ENCODE results near the gene CFAP46.
"Not testable (repeated sequence)": the region's sequence is repeated elsewhere in the genome, so short reads cannot be mapped to it uniquely, and the experiment has no call there.

The CFAP46 gene

DNA sequence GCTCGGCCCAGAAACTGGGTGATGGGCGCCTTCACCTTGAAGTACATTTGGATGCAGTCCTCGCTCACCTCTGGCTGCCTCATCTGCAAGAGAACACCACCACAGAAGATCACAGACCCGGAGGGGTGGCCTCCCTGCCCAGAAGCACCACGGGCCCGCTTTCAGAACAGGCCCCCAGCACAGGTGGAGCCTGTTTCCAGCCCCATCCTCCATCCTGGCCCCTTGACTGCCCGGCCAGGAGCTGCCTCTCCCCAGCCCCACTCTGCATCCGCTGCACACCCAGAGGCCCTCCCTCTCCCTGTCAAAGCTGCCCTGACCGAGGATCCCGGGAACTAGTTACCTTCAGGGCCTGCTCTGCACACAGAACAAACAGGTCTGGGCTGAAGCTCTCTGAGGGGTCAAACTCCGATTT is 724 bp downstream of the CFAP46 start:
- TF ChIP-seq JUND (IDR thresholded peaks at IDR 0.05; ENCODE audit: low read depth) = no peak
- in situ Hi-C loops (cut with HindIII; ENCODE audit: low pct_unique_long_range_greater_than_20kb, low sequenced_read_pairs) = no loop called here
- no peak for DNase-seq (ENCODE audit: low read depth in 1 of 2, low spot score in 1 of 2)

GRCh38 chr10:132940791-132941465 is 1.4 kb downstream of the CFAP46 start:
- DNase-seq (ENCODE audit: low read depth in 1 of 2, low spot score in 1 of 2) = no peak
- TF ChIP-seq JUND (IDR thresholded peaks at IDR 0.05; ENCODE audit: low read depth) = no peak
- in situ Hi-C loops (cut with HindIII; ENCODE audit: low pct_unique_long_range_greater_than_20kb, low sequenced_read_pairs) = no loop called here

DNA sequence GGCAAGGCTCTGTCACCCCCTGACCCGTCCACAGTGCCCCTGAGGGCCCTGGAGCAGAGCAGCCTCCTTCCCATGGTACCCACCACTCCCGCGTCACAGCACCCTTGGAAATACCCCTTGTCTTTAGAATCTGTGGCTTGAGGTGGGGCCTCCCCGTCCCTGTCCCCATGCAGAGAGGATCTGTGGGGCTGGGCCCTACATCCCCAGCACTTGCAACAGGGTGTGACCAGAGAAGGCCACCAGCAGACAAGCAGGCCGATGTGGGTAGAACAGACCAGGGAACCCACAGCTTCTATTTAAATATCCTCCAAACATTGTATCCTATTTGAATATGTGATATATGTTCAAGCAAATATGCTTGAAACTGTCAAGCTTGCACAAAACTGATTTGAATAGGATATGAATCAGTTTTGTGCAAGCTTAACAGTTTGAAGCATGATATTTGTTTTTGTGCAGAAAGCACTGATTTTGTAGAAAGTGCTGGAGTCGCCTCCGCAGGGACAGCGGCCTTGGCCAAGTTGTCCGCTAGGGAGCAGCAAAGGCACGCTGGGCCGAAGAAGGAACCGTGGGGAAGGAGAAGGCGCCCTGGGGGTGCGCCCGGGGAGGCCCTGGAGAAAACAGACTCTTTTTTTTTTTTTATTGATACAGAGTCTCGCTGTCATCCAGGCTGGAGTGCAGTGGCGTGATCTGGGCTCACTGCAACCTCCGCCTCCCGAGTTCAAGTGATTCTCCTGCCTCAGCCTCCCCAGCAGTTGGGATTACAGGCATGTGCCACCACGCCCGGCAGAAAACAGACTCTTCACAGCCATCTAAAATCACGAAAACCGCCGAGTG is 2.2 kb downstream of the CFAP46 start:
- no peak for TF ChIP-seq JUND (IDR thresholded peaks at IDR 0.05; ENCODE audit: low read depth)
- DNase-seq (ENCODE audit: low read depth in 1 of 2, low spot score in 1 of 2) = peak; percentile 42 to 47
- in situ Hi-C loops (cut with HindIII; ENCODE audit: low pct_unique_long_range_greater_than_20kb, low sequenced_read_pairs) = no loop called here

DNA sequence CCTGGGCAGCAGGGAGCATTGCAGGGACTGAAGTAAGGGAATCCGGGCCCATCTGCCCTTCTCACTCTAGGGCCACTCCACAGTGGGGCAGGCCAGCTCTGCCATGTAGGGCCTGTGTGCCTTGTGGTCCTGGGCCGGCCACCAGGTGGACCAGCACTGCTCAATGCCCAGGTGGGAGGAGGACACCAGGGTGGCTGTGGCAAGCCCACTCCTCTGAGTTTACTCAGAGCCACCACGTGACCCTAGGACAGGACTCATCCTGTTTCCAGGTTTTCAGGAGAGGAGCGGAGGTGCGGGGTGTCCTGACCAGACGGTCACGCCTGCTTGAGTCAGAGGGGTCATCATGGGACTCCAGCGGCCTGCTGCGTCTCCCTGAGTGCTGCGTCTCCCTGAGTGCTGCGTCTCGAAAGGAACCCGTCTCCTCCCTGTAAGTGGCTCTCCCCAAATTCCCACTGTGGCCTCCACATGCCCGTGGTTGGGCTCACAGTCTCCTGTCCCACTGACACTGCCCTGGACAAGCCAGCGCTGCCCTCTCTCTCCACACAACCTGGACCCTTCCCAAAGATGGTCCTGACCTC is 2.9 kb downstream of the CFAP46 start:
- TF ChIP-seq JUND (IDR thresholded peaks at IDR 0.05; ENCODE audit: low read depth) = no peak
- DNase-seq (ENCODE audit: low read depth in 1 of 2, low spot score in 1 of 2) = no peak
- in situ Hi-C loops (cut with HindIII; ENCODE audit: low pct_unique_long_range_greater_than_20kb, low sequenced_read_pairs) = no loop called here

GRCh38 chr10:132938472-132939339 is 3.7 kb downstream of the CFAP46 start:
- DNase-seq (ENCODE audit: low read depth in 1 of 2, low spot score in 1 of 2) = peak in 1 of 2 experiments; percentile 38
- in situ Hi-C loops (cut with HindIII; ENCODE audit: low pct_unique_long_range_greater_than_20kb, low sequenced_read_pairs) = no loop called here
- no peak for TF ChIP-seq JUND (IDR thresholded peaks at IDR 0.05; ENCODE audit: low read depth)

- in situ Hi-C loops (cut with HindIII; ENCODE audit: low pct_unique_long_range_greater_than_20kb, low sequenced_read_pairs) = no loop called here
- DNase-seq (ENCODE audit: low read depth in 1 of 2, low spot score in 1 of 2) = no peak
- TF ChIP-seq JUND (IDR thresholded peaks at IDR 0.05; ENCODE audit: low read depth) = no peak
Observed at GRCh38 chr10:132937861-132938260, 4.5 kb downstream of the CFAP46 start.

GRCh38 chr10:132934953-132935352 is 7.4 kb downstream of the CFAP46 start:
- no peak for TF ChIP-seq JUND (IDR thresholded peaks at IDR 0.05; ENCODE audit: low read depth)
- in situ Hi-C loops (cut with HindIII; ENCODE audit: low pct_unique_long_range_greater_than_20kb, low sequenced_read_pairs) = no loop called here
- no peak for DNase-seq (ENCODE audit: low read depth in 1 of 2, low spot score in 1 of 2)

DNA sequence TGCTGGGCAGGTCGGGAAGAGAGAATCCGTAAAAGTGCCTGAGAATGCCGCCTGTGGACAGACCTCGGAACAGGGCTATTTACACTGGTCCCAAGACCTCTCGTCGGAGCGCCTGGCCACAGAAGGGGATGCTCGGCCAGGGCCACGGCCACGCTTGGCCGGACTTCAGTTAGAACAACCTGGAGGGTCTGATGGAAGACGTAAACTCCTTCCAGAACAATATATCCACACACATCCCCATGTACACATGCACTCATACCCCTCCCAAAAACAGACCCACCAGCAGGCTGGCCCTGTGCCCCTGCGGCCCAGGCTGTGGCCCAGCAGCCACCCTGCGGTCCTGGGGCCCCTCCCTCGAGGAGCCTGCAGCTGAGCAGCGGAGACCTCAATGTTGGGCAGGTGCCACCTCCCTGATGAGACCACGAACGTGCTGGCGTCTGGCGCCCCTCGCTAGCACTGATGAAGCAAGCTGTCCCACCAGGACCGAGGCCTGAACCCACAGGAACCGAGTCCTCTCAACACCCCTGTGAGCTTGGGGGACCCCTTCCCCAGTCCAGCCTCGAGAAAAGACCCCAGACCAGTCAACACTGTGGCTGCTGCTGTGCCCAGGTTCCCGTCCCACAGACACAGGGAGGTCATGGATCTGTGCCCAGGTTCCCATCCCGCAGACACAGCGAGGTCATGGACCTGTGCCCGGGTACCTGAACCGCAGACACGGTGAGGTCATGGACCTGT is 8.9 kb downstream of the CFAP46 start:
- TF ChIP-seq JUND (IDR thresholded peaks at IDR 0.05; ENCODE audit: low read depth) = no peak
- no peak for DNase-seq (ENCODE audit: low read depth in 1 of 2, low spot score in 1 of 2)
- in situ Hi-C loops (cut with HindIII; ENCODE audit: low pct_unique_long_range_greater_than_20kb, low sequenced_read_pairs) = no loop called here

DNA sequence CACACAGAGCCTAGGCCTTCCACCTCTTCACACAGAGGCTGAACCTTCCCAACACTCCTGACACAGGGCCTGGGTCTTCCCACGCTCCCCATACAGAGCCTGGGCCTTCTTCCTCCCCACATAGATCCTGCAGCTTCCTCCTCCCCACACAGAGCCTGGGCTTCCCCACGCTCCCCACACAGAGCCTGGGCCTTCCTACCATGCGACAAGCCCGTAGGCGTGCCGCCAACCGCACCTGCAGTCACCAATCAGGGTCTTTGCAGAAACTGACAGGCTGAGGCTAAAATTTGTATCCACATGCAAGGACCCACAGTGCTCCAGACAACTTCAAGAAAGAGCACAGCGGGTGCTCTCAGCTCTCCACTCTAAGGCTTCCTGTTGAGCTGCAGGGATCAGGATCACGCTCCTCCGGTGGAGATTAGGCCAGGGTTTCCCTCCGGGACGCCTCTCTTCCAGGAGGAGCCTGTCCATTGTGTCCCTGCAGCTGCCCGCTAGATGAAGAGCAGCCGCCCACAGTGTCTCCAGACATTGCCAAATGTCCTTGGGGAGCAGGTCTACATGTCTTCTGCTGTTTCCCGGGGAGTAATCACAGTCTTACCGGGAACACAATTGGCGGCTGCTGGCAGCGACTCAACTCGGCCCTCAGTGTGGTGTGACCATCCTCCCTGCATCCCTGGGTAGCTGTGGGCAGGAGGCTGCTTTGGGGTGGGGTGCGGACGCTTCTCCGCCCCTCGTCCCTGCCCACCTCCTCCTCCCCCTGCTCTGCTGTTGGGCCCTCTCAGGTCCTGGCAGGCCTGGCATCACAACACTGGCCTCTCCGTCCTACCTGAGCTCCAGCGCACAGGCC is 9.7 kb downstream of the CFAP46 start:
- in situ Hi-C loops (cut with HindIII; ENCODE audit: low pct_unique_long_range_greater_than_20kb, low sequenced_read_pairs) = no loop called here
- no peak for DNase-seq (ENCODE audit: low read depth in 1 of 2, low spot score in 1 of 2)
- TF ChIP-seq JUND (IDR thresholded peaks at IDR 0.05; ENCODE audit: low read depth) = no peak

GRCh38 chr10:132931258-132932250 is 10.8 kb downstream of the CFAP46 start:
- in situ Hi-C loops (cut with HindIII; ENCODE audit: low pct_unique_long_range_greater_than_20kb, low sequenced_read_pairs); DNase-seq (ENCODE audit: low read depth in 1 of 2, low spot score in 1 of 2): not testable (repeated sequence)

GRCh38 chr10:132930701-132931100 is 11.7 kb downstream of the CFAP46 start:
- in situ Hi-C loops (cut with HindIII; ENCODE audit: low pct_unique_long_range_greater_than_20kb, low sequenced_read_pairs); DNase-seq (ENCODE audit: low read depth in 1 of 2, low spot score in 1 of 2): not testable (repeated sequence)

Measured in T47D (cell line).